ENCODE measurements around the gene SUV39H1. TPM values are rescaled to one million over a fixed set of nuclear protein-coding genes. Genes with fewer than 3 reads are reported as not detected.
A peak's percentile ranks its signal among the peaks of the same experiment; 100 is the strongest.
"Not testable (repeated sequence)": the region's sequence is repeated elsewhere in the genome, so short reads cannot be mapped to it uniquely, and the experiment has no call there.

The SUV39H1 gene
- total and polyA plus RNA-seq, 9 of the 15 experiments (the other 6 are each of a cell fraction or from before 2014, with no cell fraction given), result 4.7 to 34.7 (median 17.9) TPM

- TF ChIP-seq ZNF766 (CRISPR knock-in tag; conservative IDR thresholded peaks at IDR 0.05), result 0 out of 2 replicates have a peak, but pooled peaks have one; percentile 20
- TF ChIP-seq SP1 (CRISPR knock-in tag; IDR thresholded peaks at IDR 0.05), result peak; percentile 89
- TF ChIP-seq RFX1 (IDR thresholded peaks at IDR 0.05), result peak; percentile 96
- peak; percentile 85 for TF ChIP-seq BMI1 (IDR thresholded peaks at IDR 0.05; ENCODE audit: low read length)
- 0 out of 2 replicates have a peak, but pooled peaks have one; percentile 47 for TF ChIP-seq EP400 (IDR thresholded peaks at IDR 0.05)
- TF ChIP-seq MEIS2 (IDR thresholded peaks at IDR 0.05; ENCODE audit: partially characterized antibody), result peak; percentile 39
- TF ChIP-seq YY1 (IDR thresholded peaks at IDR 0.05; ENCODE audit: borderline replicate concordance in 1 of 3, control insufficient read depth in 1 of 3, extremely low read depth in 1 of 3, insufficient read depth in 3 of 3, insufficient read length in 1 of 3, insufficient replicate concordance in 2 of 3, low read depth in 1 of 3, low read length in 2 of 3), result peak in 1 of 3 experiments; percentile 69
- 0 out of 4 replicates have a peak, but pooled peaks of 1 of the 2 experiments have one; percentile 15 for TF ChIP-seq FOXK2 (conservative IDR thresholded peaks at IDR 0.05 in 1 of 2, IDR thresholded peaks at IDR 0.05 in 1 of 2; ENCODE audit: low read depth in 2 of 2)
- TF ChIP-seq, protein P1, sequence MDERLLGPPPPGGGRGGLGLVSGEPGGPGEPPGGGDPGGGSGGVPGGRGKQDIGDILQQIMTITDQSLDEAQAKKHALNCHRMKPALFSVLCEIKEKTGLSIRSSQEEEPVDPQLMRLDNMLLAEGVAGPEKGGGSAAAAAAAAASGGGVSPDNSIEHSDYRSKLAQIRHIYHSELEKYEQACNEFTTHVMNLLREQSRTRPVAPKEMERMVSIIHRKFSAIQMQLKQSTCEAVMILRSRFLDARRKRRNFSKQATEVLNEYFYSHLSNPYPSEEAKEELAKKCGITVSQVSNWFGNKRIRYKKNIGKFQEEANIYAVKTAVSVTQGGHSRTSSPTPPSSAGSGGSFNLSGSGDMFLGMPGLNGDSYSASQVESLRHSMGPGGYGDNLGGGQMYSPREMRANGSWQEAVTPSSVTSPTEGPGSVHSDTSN (CRISPR knock-in tag; IDR thresholded peaks at IDR 0.05; ENCODE audit: low read depth), result not testable (repeated sequence)
- TF ChIP-seq, protein P1 (tag; conservative IDR thresholded peaks at IDR 0.05; ENCODE audit: low read depth), result 0 out of 2 replicates have a peak, but pooled peaks have one; percentile 42
Measured at GRCh38 chrX:48680467-48680866, 16.1 kb upstream of the SUV39H1 start (continued).

Data from K562 (cell line).